OCI-LY1 (cell line): ENCODE results near the gene MAP2.

ENCODE experiments used
- EZH2 ChIP-seq: fragments of 200-600 bp; sonication (generic), shearing (Covaris generic); IDR thresholded peaks from 2 replicates; pipeline ENCODE4 v1.8.0; 2017; ENCODE audit warnings: borderline replicate concordance, mixed run types, mild to moderate bottlenecking, antibody characterized with exemption, low read length, moderate library complexity, mixed read lengths
- TF ChIP-seq, protein P1 (sequence below): fragments of 200-600 bp; sonication (generic), shearing (Covaris generic); IDR thresholded peaks from 2 replicates; pipeline ENCODE4 v1.5.1; 2017; ENCODE audit warnings: mild to moderate bottlenecking, antibody characterized with exemption, low read length, moderate library complexity, mixed read lengths

DNA sequence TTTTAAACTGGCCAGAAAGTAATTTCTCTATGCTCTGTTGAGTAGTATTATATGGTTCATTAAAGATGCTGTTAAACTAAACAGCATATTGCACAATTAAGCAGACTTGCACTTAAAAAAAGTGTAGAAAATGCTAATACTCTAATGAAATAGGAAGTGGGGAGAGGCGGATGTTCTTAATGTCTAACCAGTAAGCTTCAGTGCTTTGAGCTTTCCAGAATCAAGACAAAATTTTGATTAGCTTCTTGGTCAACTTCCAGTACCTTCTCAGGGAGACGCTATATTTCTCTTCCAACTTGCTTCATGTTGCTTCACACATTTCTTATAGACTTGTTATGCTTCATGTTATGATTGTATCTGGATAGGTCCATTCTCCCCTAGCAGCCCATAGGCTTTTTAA lies 89.1 kb downstream of the MAP2 start:
- TF ChIP-seq, protein P1, sequence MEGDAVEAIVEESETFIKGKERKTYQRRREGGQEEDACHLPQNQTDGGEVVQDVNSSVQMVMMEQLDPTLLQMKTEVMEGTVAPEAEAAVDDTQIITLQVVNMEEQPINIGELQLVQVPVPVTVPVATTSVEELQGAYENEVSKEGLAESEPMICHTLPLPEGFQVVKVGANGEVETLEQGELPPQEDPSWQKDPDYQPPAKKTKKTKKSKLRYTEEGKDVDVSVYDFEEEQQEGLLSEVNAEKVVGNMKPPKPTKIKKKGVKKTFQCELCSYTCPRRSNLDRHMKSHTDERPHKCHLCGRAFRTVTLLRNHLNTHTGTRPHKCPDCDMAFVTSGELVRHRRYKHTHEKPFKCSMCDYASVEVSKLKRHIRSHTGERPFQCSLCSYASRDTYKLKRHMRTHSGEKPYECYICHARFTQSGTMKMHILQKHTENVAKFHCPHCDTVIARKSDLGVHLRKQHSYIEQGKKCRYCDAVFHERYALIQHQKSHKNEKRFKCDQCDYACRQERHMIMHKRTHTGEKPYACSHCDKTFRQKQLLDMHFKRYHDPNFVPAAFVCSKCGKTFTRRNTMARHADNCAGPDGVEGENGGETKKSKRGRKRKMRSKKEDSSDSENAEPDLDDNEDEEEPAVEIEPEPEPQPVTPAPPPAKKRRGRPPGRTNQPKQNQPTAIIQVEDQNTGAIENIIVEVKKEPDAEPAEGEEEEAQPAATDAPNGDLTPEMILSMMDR: no peak
- TF ChIP-seq EZH2: no peak
